Mesenchymal stem cell (in vitro differentiated cells and primary cell): Measurements from ENCODE around the gene GFY.

Experiments used
- DNase-seq: peaks from one replicate; pipeline ENCODE4 v3.0.0-alpha.2; 2013
- H2AFZ ChIP-seq: one replicate; pipeline ENCODE4 v1.6.1; 2013; ENCODE audit warnings: low read depth, mild to moderate bottlenecking, control low read depth, inconsistent platforms, low read length, moderate library complexity
- H2AK5ac ChIP-seq: 2 replicates; pipeline ENCODE4 v1.6.1; 2013; ENCODE audit warnings: low read length, moderate library complexity, mild to moderate bottlenecking, inconsistent platforms; ENCODE audit not compliant: severe bottlenecking
- H2BK120ac ChIP-seq: one replicate; pipeline ENCODE4 v1.6.1; 2013; ENCODE audit warnings: low read depth, mild to moderate bottlenecking, inconsistent platforms, low read length, moderate library complexity
- H2BK12ac ChIP-seq, 2 experiments: one replicate each; pipeline ENCODE4 v1.6.1; 2013; ENCODE audit warnings: inconsistent platforms in 2 of 2, low read length in 2 of 2, mild to moderate bottlenecking in 2 of 2, moderate library complexity in 2 of 2, control low read depth in 1 of 2
- H2BK15ac ChIP-seq: one replicate; pipeline ENCODE4 v1.6.1; 2013; ENCODE audit warnings: mild to moderate bottlenecking, low read depth, inconsistent platforms; ENCODE audit not compliant: poor library complexity, severe bottlenecking
- H2BK5ac ChIP-seq: 2 replicates; pipeline ENCODE4 v1.6.1; 2013; ENCODE audit warnings: low read depth, mild to moderate bottlenecking, low read length, control low read depth, inconsistent platforms; ENCODE audit not compliant: poor library complexity, severe bottlenecking
- H3K14ac ChIP-seq, 2 experiments: one replicate each; pipeline ENCODE4 v1.6.1; 2013; ENCODE audit warnings: inconsistent platforms in 2 of 2, low read length in 2 of 2, control low read depth in 1 of 2, mild to moderate bottlenecking in 1 of 2, moderate library complexity in 1 of 2
- H3K18ac ChIP-seq, 2 experiments: one replicate each; pipeline ENCODE4 v1.6.1; 2013; ENCODE audit warnings: inconsistent platforms in 2 of 2, low read length in 2 of 2, control low read depth in 1 of 2, low read depth in 1 of 2, mild to moderate bottlenecking in 1 of 2
- H3K23ac ChIP-seq, 2 experiments: one replicate each; pipeline ENCODE4 v1.6.1; 2013; ENCODE audit warnings: inconsistent platforms in 2 of 2, low read length in 2 of 2, mild to moderate bottlenecking in 2 of 2, moderate library complexity in 2 of 2, control low read depth in 1 of 2
- H3K27ac ChIP-seq: 2 replicates; pipeline ENCODE4 v1.5.1; 2013; ENCODE audit warnings: mild to moderate bottlenecking, moderate library complexity, low read length, control low read depth, inconsistent platforms; ENCODE audit not compliant: poor library complexity, severe bottlenecking
- H3K27me3 ChIP-seq, 2 experiments: 2 replicates each; pipeline versions ENCODE4 v1.6.1 to v1.7.0; 2013; ENCODE audit warnings: low read length in 2 of 2, mild to moderate bottlenecking in 2 of 2, moderate library complexity in 2 of 2, control low read depth in 1 of 2, inconsistent platforms in 1 of 2; ENCODE audit not compliant: control insufficient read depth in 1 of 2, insufficient read depth in 1 of 2
- H3K36me3 ChIP-seq, 2 experiments: 2 replicates each; pipeline versions ENCODE4 v1.6.1 to v1.7.0; 2013; ENCODE audit warnings: low read length in 2 of 2, control low read depth in 1 of 2, inconsistent platforms in 1 of 2, low read depth in 1 of 2, mild to moderate bottlenecking in 1 of 2; ENCODE audit not compliant: insufficient read depth in 2 of 2, control insufficient read depth in 1 of 2
- H3K4ac ChIP-seq, 2 experiments: one replicate each; pipeline ENCODE4 v1.6.1; 2013; ENCODE audit warnings: inconsistent platforms in 2 of 2, low read length in 2 of 2, mild to moderate bottlenecking in 2 of 2, moderate library complexity in 2 of 2, control low read depth in 1 of 2, low read depth in 1 of 2
- H3K4me1 ChIP-seq: 2 replicates; pipeline ENCODE4 v1.6.1; 2013; ENCODE audit warnings: low read depth, low read length, control low read depth; ENCODE audit not compliant: control insufficient read depth, insufficient read depth
- H3K4me2 ChIP-seq: 2 replicates; pipeline ENCODE4 v1.6.1; 2013; ENCODE audit warnings: low read length, mild to moderate bottlenecking, inconsistent platforms; ENCODE audit not compliant: poor library complexity, severe bottlenecking
- H3K4me3 ChIP-seq, 2 experiments: 2 replicates each; pipeline versions ENCODE4 v1.5.1 to v1.7.0; 2013; ENCODE audit warnings: low read length in 2 of 2, mild to moderate bottlenecking in 2 of 2, control low read depth in 1 of 2, low read depth in 1 of 2; ENCODE audit not compliant: insufficient read depth in 1 of 2
- H3K79me1 ChIP-seq: replicated peaks from 2 replicates; pipeline ENCODE4 v1.6.1; 2013; ENCODE audit warnings: mild to moderate bottlenecking, control low read depth, low read length, inconsistent platforms; ENCODE audit not compliant: poor library complexity, severe bottlenecking
- H3K9ac ChIP-seq: 2 replicates; pipeline ENCODE4 v1.7.0; 2013; ENCODE audit warnings: mild to moderate bottlenecking, low read length, moderate library complexity
- H3K9me3 ChIP-seq: 2 replicates; pipeline ENCODE4 v1.7.0; 2013; ENCODE audit warnings: mild to moderate bottlenecking, low read length; ENCODE audit not compliant: control insufficient read depth
- H4K8ac ChIP-seq: one replicate; pipeline ENCODE4 v1.6.1; 2013; ENCODE audit warnings: inconsistent platforms, mild to moderate bottlenecking, low read length, moderate library complexity
- H4K91ac ChIP-seq: one replicate; pipeline ENCODE4 v1.6.1; 2013; ENCODE audit warnings: mild to moderate bottlenecking, low read length, inconsistent platforms
- WGBS: methylation state at CpG from one replicate; pipeline ENCODE4 v1.1.7; 2013; ENCODE audit warnings: mixed read lengths; 5-methylcytosine and 5-hydroxymethylcytosine counted together

GFY gene

GRCh38 chr19:49434907-49435583 is 9.9 kb downstream of the GFY start:
- H3K27me3 ChIP-seq: peaks cover 60 to 77% of the 10 kb centered on the region in 2 experiments
- H3K36me3 ChIP-seq: no peaks in the 10 kb centered on the region
- peaks cover 3% of the 10 kb centered on the region for H3K4me1 ChIP-seq
- H3K14ac ChIP-seq: no peak overlapping the region
- H3K79me1 ChIP-seq: no peaks in the 10 kb centered on the region
- no peak overlapping the region for H4K91ac ChIP-seq
- H2BK5ac ChIP-seq: no peak overlapping the region
- H3K27ac ChIP-seq: no peak overlapping the region
- H2BK120ac ChIP-seq: no peak overlapping the region
- no peak overlapping the region for H3K4ac ChIP-seq
- no peak overlapping the region for H4K8ac ChIP-seq
- no peak overlapping the region for H2BK12ac ChIP-seq
- H2AK5ac ChIP-seq: no peak overlapping the region
- no peaks in the 10 kb centered on the region for H3K9me3 ChIP-seq
- no peak overlapping the region for H3K18ac ChIP-seq
- no peak overlapping the region for H2AFZ ChIP-seq
- no peak overlapping the region for H3K4me3 ChIP-seq
- no peak overlapping the region for H3K4me2 ChIP-seq
- no peak overlapping the region for H3K23ac ChIP-seq
- DNase-seq: no peak
- WGBS: 90% methylated on average over 18 of the region's 18 CpGs
- H2BK15ac ChIP-seq: no peak overlapping the region
- H3K9ac ChIP-seq: no peak overlapping the region

DNA sequence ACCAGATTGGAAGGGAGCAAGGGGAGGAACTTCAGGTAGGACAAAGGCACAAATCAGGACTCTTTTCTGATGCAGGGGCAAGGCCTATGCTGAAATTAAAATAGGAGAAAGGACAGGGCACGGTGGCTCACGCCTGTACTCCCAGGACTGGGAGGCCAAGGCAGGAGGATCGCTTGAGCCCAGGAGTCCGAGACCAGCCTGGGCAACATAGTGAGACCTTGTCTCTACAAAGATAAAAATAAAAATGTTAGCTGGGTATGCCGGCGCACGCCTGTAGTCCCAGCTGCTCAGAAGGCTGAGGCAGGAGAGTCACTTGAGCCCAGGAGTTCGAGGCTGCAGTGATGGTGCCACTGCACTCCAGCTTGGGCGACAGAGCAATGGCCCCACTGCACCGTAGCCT is 10.5 kb downstream of the GFY start:
- 95% methylated on average over 10 of the region's 10 CpGs for WGBS
- Histone ChIP-seq H3K9ac (no peak overlapping the region), H3K23ac (no peak overlapping the region), H2BK12ac (no peak overlapping the region), H3K4me2 (no peak overlapping the region), H2AFZ (no peak overlapping the region), H3K27ac (no peak overlapping the region), H3K18ac (no peak overlapping the region), H3K4ac (no peak overlapping the region), H2BK120ac (no peak overlapping the region), H4K8ac (no peak overlapping the region), H3K9me3 (no peaks in the 10 kb centered on the region), H3K4me3 (no peak overlapping the region), H3K36me3 (no peaks in the 10 kb centered on the region), H2AK5ac (no peak overlapping the region), H3K27me3 (peaks cover 60 to 77% of the 10 kb centered on the region in 2 experiments), H4K91ac (no peak overlapping the region), H3K4me1 (peaks cover 3% of the 10 kb centered on the region), H3K14ac (no peak overlapping the region), H2BK5ac (no peak overlapping the region), H2BK15ac (no peak overlapping the region), H3K79me1 (no peaks in the 10 kb centered on the region)
- no peak for DNase-seq

DNA sequence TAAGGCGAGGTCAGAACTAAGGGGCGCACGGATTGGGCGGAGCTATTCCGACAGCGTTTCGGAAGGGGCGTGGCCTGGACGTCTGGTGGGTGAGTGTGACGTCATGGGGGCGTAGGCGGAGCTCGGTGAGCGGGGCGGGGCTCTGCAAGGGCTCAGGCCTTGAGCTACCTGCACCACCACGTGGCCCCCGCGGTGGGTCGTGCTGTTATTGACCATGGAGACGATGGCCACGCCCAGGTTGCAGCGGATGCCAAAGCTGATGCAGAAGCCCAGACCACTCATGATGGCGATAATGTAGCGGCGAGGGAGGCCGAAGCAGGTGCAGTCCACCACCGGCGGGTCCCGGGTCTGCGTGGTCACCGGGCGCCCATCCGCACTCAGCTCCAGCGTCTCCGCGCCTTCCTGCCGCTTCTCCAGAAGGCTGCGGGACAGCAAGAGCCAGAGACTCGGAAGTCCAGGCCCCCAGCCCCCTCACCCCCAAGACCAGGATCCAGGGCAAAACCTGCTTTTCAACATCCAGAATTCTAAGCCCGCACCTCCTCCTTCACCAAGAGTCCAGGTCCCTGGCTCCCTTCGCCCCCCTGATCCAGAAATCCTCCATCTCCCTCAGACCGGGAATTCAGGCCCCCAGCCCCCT is 11.3 kb downstream of the GFY start:
- no peak overlapping the region for H3K4me3 ChIP-seq
- WGBS: 14% methylated on average over 42 of the region's 42 CpGs
- H2BK5ac ChIP-seq: no peak overlapping the region
- H3K4me1 ChIP-seq: peaks cover 8% of the 10 kb centered on the region
- H3K18ac ChIP-seq: no peak overlapping the region
- no peaks in the 10 kb centered on the region for H3K9me3 ChIP-seq
- H3K9ac ChIP-seq: no peak overlapping the region
- no peaks in the 10 kb centered on the region for H3K36me3 ChIP-seq
- H2BK120ac ChIP-seq: no peak overlapping the region
- H3K27me3 ChIP-seq: peaks cover 58 to 78% of the 10 kb centered on the region in 2 experiments
- no peaks in the 10 kb centered on the region for H3K79me1 ChIP-seq
- H4K91ac ChIP-seq: no peak overlapping the region
- H2AK5ac ChIP-seq: no peak overlapping the region
- no peak overlapping the region for H2AFZ ChIP-seq
- no peak overlapping the region for H3K4ac ChIP-seq
- H4K8ac ChIP-seq: no peak overlapping the region
- DNase-seq: no peak
- no peak overlapping the region for H2BK12ac ChIP-seq
- no peak overlapping the region for H2BK15ac ChIP-seq
- no peak overlapping the region for H3K4me2 ChIP-seq
- H3K27ac ChIP-seq: no peak overlapping the region
- no peak overlapping the region for H3K14ac ChIP-seq
- H3K23ac ChIP-seq: peak overlapping the region in 1 of 2 experiments; percentile 37

- no peak for DNase-seq
Observed at GRCh38 chr19:49437231-49437630, 12.0 kb downstream of the GFY start.

More at GRCh38 chr19:49437231-49437630, 12.0 kb downstream of the GFY start:
- Histone ChIP-seq H3K18ac (no peak overlapping the region), H3K27ac (no peak overlapping the region), H3K14ac (no peak overlapping the region), H3K79me1 (no peaks in the 10 kb centered on the region), H3K4me3 (no peak overlapping the region), H3K4me1 (peaks cover 8% of the 10 kb centered on the region), H2BK120ac (no peak overlapping the region), H4K8ac (no peak overlapping the region), H3K4ac (no peak overlapping the region), H2AFZ (no peak overlapping the region), H2BK5ac (no peak overlapping the region), H2BK15ac (no peak overlapping the region), H2AK5ac (no peak overlapping the region), H3K23ac (no peak overlapping the region), H3K36me3 (no peaks in the 10 kb centered on the region), H3K27me3 (peaks cover 65 to 80% of the 10 kb centered on the region in 2 experiments), H2BK12ac (no peak overlapping the region), H3K4me2 (no peak overlapping the region), H4K91ac (no peak overlapping the region), H3K9me3 (no peaks in the 10 kb centered on the region), H3K9ac (no peak overlapping the region)
- 21% methylated on average over 8 of the region's 8 CpGs for WGBS
